NCI-H146 treated with DMSO at 0.1 percent for 48 hours (cell line): ENCODE results near the gene ARHGAP9.
"Not testable (repeated sequence)": the region's sequence is repeated elsewhere in the genome, so short reads cannot be mapped to it uniquely, and the experiment has no call there.

Experiments used
- DNase-seq: peaks from one replicate; lab custom pipeline; 2025; ENCODE audit not compliant: unreplicated experiment; lab: John Stamatoyannopoulos, UW

Gene ARHGAP9

GRCh38 chr12:57459055-57459749, 20.5 kb downstream of the ARHGAP9 start:
- DNase-seq, result peak; percentile 90

- no peak for DNase-seq
These were observed 21.0 kb downstream of the ARHGAP9 start for GRCh38 chr12:57458665-57459054.

- DNase-seq, result no peak
These were observed 22.8 kb downstream of the ARHGAP9 start for GRCh38 chr12:57456737-57457490.

GRCh38 chr12:57456145-57456700, 23.4 kb downstream of the ARHGAP9 start:
- DNase-seq, result peak; percentile 19

GRCh38 chr12:57455374-57456144, 24.1 kb downstream of the ARHGAP9 start:
- no peak for DNase-seq

- DNase-seq, result peak; percentile 40
These were observed 24.9 kb downstream of the ARHGAP9 start, which contains the start of gene INHBE for GRCh38 chr12:57454566-57455373. INHBE (plus strand) TSS chr12:57455307; CDS start chr12:57455537, 230 bp downstream.

GRCh38 chr12:57454213-57454565, 25.5 kb downstream of the ARHGAP9 start:
- DNase-seq, result no peak

- DNase-seq, result peak; percentile 31
These were observed 26.6 kb downstream of the ARHGAP9 start for GRCh38 chr12:57452937-57453509.

- DNase-seq, result no peak
These were observed 27.3 kb downstream of the ARHGAP9 start for GRCh38 chr12:57452181-57452936.

- no peak for DNase-seq
These were observed 28.4 kb downstream of the ARHGAP9 start for GRCh38 chr12:57451233-57451778.

GRCh38 chr12:57450057-57450456, 29.6 kb downstream of the ARHGAP9 start:
- DNase-seq, result no peak

GRCh38 chr12:57449375-57449774, 30.3 kb downstream of the ARHGAP9 start:
- no peak for DNase-seq

GRCh38 chr12:57448669-57449068, 31.0 kb downstream of the ARHGAP9 start:
- DNase-seq, result no peak

- no peak for DNase-seq
These were observed 33.2 kb downstream of the ARHGAP9 start for GRCh38 chr12:57446292-57446960.

- DNase-seq, result no peak
These were observed 34.9 kb downstream of the ARHGAP9 start for GRCh38 chr12:57444744-57445143.

- not testable (repeated sequence) for DNase-seq
These were observed 35.3 kb downstream of the ARHGAP9 start for GRCh38 chr12:57444337-57444736.

GRCh38 chr12:57441846-57442427, 37.7 kb downstream of the ARHGAP9 start:
- DNase-seq, result no peak

- not testable (repeated sequence) for DNase-seq
These were observed 38.3 kb downstream of the ARHGAP9 start for GRCh38 chr12:57441393-57441792.
